HepG2 (cell line): ENCODE data around the gene CHEK1. TPM values are rescaled to one million over a fixed set of nuclear protein-coding genes. Genes with fewer than 3 reads are reported as not detected.

Experiments
- EHMT2 ChIP-seq: fragments of 200-600 bp; sonication (generic); IDR thresholded peaks from 2 replicates; pipeline ENCODE4 v1.7.0; 2017; ENCODE audit warnings: antibody characterized with exemption, low read depth, low read length, borderline replicate concordance
- IRF2 ChIP-seq: IDR thresholded peaks from 2 replicates; pipeline ENCODE4 v1.6.1; 2018; ENCODE audit warnings: missing genetic modification reagents, missing compliant biosample characterization
- KAT8 ChIP-seq: IDR thresholded peaks from 2 replicates; pipeline ENCODE4 v1.6.1; 2016; ENCODE audit warnings: missing genetic modification reagents, missing compliant biosample characterization
- POLR2AphosphoS2 ChIP-seq: IDR thresholded peaks from 2 replicates; pipeline ENCODE4 v1.6.1; 2011; ENCODE audit warnings: low read depth, low read length, improper control_type of control experiment
- RXRA ChIP-seq: sonication (generic); formaldehyde crosslinking; IDR thresholded peaks from 2 replicates; pipeline ENCODE4 v1.5.1; 2020; ENCODE audit warnings: missing genetic modification reagents
- TFE3 ChIP-seq: IDR thresholded peaks from 2 replicates; pipeline ENCODE4 v1.6.1; 2016
- U2AF1 ChIP-seq: fragments of 200-400 bp; formaldehyde crosslinking; optimal IDR thresholded peaks from 2 replicates; pipeline ENCODE3; 2017; ENCODE audit warnings: mild to moderate bottlenecking, low read depth, low read length
- XBP1 ChIP-seq: sonication (generic); formaldehyde crosslinking; IDR thresholded peaks from 2 replicates; pipeline ENCODE4 v1.5.0; 2020; ENCODE audit warnings: missing genetic modification reagents
- ZBTB7B ChIP-seq: sonication (generic); formaldehyde crosslinking; IDR thresholded peaks from 2 replicates; pipeline ENCODE4 v1.4.0; 2020; ENCODE audit warnings: missing genetic modification reagents
- ZNF318 ChIP-seq: sonication (generic); formaldehyde crosslinking; IDR thresholded peaks from 2 replicates; pipeline ENCODE4 v1.4.0; 2020; ENCODE audit warnings: mild to moderate bottlenecking, missing genetic modification reagents
- ZNF383 ChIP-seq: sonication (generic); formaldehyde crosslinking; IDR thresholded peaks from 2 replicates; pipeline ENCODE4 v1.4.0; 2020; ENCODE audit warnings: missing genetic modification reagents, mild to moderate bottlenecking, borderline replicate concordance
- ZNF430 ChIP-seq: sonication (generic); formaldehyde crosslinking; IDR thresholded peaks from 2 replicates; pipeline ENCODE4 v1.9.0; 2021; ENCODE audit warnings: mild to moderate bottlenecking, missing genetic modification reagents
- ZNF615 ChIP-seq: sonication (generic); formaldehyde crosslinking; IDR thresholded peaks from 2 replicates; pipeline ENCODE4 v1.5.0; 2020; ENCODE audit warnings: mild to moderate bottlenecking, missing genetic modification reagents, borderline replicate concordance
- ZNF777 ChIP-seq: sonication (generic); formaldehyde crosslinking; IDR thresholded peaks from 2 replicates; pipeline ENCODE4 v1.4.0; 2020; ENCODE audit warnings: missing genetic modification reagents
- polyA plus RNA-seq, 8 experiments: library from polyadenylated mRNA; depleted of rRNA in 3 of 8; stranded (reverse) in 7 of 8; unstranded in 1 of 8; fragments of >200 nt; fragmentation: Illumina TruSeq in 4 of 8; extraction: Trizol in 4 of 8; gene quantifications; 2 replicates each; pipeline versions ENCODE4 v1.2.1 to v1.2.3, GENCODE V29; 2011 to 2016; ENCODE audit warnings: low read depth in 4 of 8, missing spikeins in 1 of 8, mixed read lengths in 1 of 8; ENCODE audit not compliant: insufficient read depth in 1 of 8
- total RNA-seq, 5 experiments: library from RNA; depleted of rRNA; stranded (reverse); fragments of >200 nt; fragmentation: Illumina TruSeq; extraction: Trizol; gene quantifications; 2 replicates each; pipeline ENCODE4 v1.2.3, GENCODE V29; 2016; ENCODE audit warnings: low read depth in 1 of 5
- TF ChIP-seq, protein P1 (sequence below): sonication (generic); formaldehyde crosslinking; IDR thresholded peaks from 2 replicates; pipeline ENCODE4 v1.5.0; 2020; ENCODE audit warnings: mild to moderate bottlenecking, missing genetic modification reagents, borderline replicate concordance
- TF ChIP-seq, protein P2 (sequence below): IDR thresholded peaks from 2 replicates; pipeline ENCODE4 v1.6.1; 2016; ENCODE audit warnings: mild to moderate bottlenecking

The CHEK1 gene
- total and polyA plus RNA-seq, 2 of the 13 experiments (the other 11 are each of a cell fraction or from before 2014, with no cell fraction given): 17.8 to 83.2 TPM

DNA sequence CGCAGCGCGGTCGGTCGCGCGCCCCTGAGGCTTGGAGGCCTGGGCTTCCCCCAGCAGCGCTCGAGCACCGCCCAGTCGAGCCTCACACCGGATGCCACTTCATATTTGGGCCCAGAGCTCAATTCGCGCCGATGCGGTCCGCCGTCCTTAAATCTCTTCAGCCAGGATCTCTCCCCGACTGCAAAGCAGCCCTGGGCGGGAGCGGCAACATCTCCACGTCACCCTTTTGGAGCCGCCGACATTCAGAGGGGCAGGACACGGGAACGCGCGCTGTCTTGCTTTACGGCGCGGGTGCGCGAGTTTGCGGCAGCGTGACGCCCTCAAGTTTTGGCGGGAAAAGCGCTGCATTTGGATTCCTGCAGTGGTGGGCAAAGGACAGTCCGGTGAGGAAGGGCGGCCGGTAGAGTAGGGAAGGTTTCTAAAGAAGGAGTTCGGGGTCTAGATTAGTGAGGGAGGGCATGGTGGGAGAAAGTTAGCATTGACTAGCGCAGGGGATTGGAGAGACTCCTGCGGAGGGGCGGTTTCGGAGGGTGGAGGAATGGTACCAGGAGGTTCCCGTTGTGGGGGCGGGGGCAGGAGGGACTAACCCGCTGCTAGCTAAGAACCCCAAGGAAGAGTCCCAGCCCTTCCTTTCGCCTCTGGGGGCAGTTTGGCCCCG is 796 bp downstream of the CHEK1 start (continued):
- TF ChIP-seq, protein P1, sequence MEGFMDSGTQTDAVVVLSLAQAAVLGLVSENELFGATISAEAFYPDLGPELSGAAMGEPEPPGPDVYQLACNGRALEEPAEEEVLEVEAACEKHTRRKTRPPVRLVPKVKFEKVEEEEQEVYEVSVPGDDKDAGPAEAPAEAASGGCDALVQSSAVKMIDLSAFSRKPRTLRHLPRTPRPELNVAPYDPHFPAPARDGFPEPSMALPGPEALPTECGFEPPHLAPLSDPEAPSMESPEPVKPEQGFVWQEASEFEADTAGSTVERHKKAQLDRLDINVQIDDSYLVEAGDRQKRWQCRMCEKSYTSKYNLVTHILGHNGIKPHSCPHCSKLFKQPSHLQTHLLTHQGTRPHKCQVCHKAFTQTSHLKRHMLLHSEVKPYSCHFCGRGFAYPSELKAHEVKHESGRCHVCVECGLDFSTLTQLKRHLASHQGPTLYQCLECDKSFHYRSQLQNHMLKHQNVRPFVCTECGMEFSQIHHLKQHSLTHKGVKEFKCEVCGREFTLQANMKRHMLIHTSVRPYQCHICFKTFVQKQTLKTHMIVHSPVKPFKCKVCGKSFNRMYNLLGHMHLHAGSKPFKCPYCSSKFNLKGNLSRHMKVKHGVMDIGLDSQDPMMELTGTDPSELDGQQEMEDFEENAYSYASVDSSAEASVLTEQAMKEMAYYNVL (CRISPR knock-in tag): peak; percentile 79; the same call in 1 of the 2 replicates
- TF ChIP-seq ZNF777 (CRISPR knock-in tag) (peak; percentile 41; the same call in 1 of the 2 replicates), KAT8 (CRISPR knock-in tag) (peak; percentile 85), RXRA (CRISPR knock-in tag) (0 out of 2 replicates have a peak, but pooled peaks have one; percentile 34), ZNF615 (0 out of 2 replicates have a peak, but pooled peaks have one; percentile 74), EHMT2 (no peak; the same call in 1 of the 2 replicates), POLR2AphosphoS2 (peak; percentile 63), TFE3 (peak; percentile 57; the same call in 1 of the 2 replicates), ZNF383 (CRISPR knock-in tag) (peak; percentile 62; the same call in 1 of the 2 replicates), XBP1 (CRISPR knock-in tag) (peak; percentile 90; the same call in 1 of the 2 replicates), U2AF1 (peak; percentile 33), IRF2 (peak; percentile 61; the same call in 1 of the 2 replicates), ZBTB7B (CRISPR knock-in tag) (peak; percentile 75), ZNF318 (CRISPR knock-in tag) (no peak), ZNF430 (CRISPR knock-in tag) (peak; percentile 96)
- TF ChIP-seq, protein P2, sequence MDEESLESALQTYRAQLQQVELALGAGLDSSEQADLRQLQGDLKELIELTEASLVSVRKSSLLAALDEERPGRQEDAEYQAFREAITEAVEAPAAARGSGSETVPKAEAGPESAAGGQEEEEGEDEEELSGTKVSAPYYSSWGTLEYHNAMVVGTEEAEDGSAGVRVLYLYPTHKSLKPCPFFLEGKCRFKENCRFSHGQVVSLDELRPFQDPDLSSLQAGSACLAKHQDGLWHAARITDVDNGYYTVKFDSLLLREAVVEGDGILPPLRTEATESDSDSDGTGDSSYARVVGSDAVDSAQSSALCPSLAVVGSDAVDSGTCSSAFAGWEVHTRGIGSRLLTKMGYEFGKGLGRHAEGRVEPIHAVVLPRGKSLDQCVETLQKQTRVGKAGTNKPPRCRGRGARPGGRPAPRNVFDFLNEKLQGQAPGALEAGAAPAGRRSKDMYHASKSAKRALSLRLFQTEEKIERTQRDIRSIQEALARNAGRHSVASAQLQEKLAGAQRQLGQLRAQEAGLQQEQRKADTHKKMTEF (CRISPR knock-in tag): peak; percentile 94
